NK-92 (cell line): ENCODE results near the gene UBE2B.

Experiments
- DNase-seq: peaks from one replicate; lab custom pipeline; 2025; ENCODE audit not compliant: unreplicated experiment; lab: John Stamatoyannopoulos, UW

The UBE2B gene

GRCh38 chr5:134437340-134437846 lies 66.0 kb downstream of the UBE2B start:
- no peak for DNase-seq

- DNase-seq = no peak
Observed at GRCh38 chr5:134437847-134438581, 66.6 kb downstream of the UBE2B start.

GRCh38 chr5:134438721-134439123 lies 67.4 kb downstream of the UBE2B start:
- DNase-seq = no peak

- DNase-seq = no peak
Observed at GRCh38 chr5:134439210-134439654, 67.9 kb downstream of the UBE2B start.

GRCh38 chr5:134440201-134440755 lies 68.9 kb downstream of the UBE2B start:
- no peak for DNase-seq
